Measurements from ENCODE around the gene ADCYAP1.

ADCYAP1 gene

DNA sequence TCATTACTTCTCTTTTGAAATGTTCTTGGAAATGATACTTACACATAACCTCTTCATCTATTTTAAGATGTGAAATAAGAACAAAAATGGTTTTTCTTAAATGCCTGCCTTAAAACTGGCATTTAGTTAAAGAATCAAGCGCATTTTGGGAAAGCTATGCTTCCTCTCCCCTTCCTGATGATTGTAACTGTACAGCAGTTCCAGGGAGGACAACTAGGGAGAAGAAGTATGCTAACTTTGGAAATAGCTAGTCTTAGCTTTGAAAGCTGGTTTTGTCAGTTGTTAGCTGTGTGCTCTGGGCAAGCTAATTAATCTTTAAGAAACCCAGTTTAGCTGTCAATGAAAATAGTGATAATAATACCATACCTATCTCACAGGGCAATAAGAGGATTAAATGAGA is 8.4 kb upstream of the ADCYAP1 start:
- TF ChIP-seq FOXP2 (optimal IDR thresholded peaks at IDR 0.05; ENCODE audit: borderline replicate concordance, extremely low read depth, extremely low read length, insufficient read depth) (no peak), TAF1 (IDR thresholded peaks at IDR 0.05; ENCODE audit: borderline replicate concordance, insufficient read depth, low read length) (no peak), SIN3A (IDR thresholded peaks at IDR 0.05; ENCODE audit: borderline replicate concordance, insufficient read depth, low read length) (no peak), POLR2AphosphoS5 (IDR thresholded peaks at IDR 0.05; ENCODE audit: low read depth, low read length) (no peak)
- TF ChIP-seq, protein P1, sequence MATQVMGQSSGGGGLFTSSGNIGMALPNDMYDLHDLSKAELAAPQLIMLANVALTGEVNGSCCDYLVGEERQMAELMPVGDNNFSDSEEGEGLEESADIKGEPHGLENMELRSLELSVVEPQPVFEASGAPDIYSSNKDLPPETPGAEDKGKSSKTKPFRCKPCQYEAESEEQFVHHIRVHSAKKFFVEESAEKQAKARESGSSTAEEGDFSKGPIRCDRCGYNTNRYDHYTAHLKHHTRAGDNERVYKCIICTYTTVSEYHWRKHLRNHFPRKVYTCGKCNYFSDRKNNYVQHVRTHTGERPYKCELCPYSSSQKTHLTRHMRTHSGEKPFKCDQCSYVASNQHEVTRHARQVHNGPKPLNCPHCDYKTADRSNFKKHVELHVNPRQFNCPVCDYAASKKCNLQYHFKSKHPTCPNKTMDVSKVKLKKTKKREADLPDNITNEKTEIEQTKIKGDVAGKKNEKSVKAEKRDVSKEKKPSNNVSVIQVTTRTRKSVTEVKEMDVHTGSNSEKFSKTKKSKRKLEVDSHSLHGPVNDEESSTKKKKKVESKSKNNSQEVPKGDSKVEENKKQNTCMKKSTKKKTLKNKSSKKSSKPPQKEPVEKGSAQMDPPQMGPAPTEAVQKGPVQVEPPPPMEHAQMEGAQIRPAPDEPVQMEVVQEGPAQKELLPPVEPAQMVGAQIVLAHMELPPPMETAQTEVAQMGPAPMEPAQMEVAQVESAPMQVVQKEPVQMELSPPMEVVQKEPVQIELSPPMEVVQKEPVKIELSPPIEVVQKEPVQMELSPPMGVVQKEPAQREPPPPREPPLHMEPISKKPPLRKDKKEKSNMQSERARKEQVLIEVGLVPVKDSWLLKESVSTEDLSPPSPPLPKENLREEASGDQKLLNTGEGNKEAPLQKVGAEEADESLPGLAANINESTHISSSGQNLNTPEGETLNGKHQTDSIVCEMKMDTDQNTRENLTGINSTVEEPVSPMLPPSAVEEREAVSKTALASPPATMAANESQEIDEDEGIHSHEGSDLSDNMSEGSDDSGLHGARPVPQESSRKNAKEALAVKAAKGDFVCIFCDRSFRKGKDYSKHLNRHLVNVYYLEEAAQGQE (IDR thresholded peaks at IDR 0.05; ENCODE audit: insufficient read depth in 1 of 2, low read depth in 2 of 2, low read length in 2 of 2), result no peak

DNA sequence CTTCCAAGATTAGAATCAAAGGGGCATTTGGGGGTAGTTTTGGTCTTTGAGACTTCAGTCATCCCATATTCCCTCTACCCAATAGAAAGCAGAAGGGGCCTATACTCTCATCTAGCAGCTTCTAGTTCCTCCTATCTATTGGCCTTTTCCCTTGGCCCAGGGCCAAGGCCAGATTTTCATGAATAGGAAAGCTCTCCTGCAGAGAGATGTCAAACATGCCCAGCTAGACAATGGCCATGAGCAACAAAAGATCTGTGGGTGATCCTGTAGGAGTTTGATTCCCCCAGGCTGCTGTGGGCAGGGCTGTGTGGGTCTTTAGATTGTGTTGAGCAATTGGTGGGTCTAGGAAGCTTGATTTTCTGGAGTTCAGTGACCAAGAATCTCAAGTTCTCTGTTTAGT is 2.9 kb upstream of the ADCYAP1 start:
- TF ChIP-seq POLR2AphosphoS5 (IDR thresholded peaks at IDR 0.05; ENCODE audit: low read depth, low read length), result no peak
- TF ChIP-seq, protein P1 (IDR thresholded peaks at IDR 0.05; ENCODE audit: insufficient read depth in 1 of 2, low read depth in 2 of 2, low read length in 2 of 2), result no peak
- TF ChIP-seq TAF1 (IDR thresholded peaks at IDR 0.05; ENCODE audit: borderline replicate concordance, insufficient read depth, low read length), result no peak
- TF ChIP-seq FOXP2 (optimal IDR thresholded peaks at IDR 0.05; ENCODE audit: borderline replicate concordance, extremely low read depth, extremely low read length, insufficient read depth), result no peak
- no peak for TF ChIP-seq SIN3A (IDR thresholded peaks at IDR 0.05; ENCODE audit: borderline replicate concordance, insufficient read depth, low read length)

DNA sequence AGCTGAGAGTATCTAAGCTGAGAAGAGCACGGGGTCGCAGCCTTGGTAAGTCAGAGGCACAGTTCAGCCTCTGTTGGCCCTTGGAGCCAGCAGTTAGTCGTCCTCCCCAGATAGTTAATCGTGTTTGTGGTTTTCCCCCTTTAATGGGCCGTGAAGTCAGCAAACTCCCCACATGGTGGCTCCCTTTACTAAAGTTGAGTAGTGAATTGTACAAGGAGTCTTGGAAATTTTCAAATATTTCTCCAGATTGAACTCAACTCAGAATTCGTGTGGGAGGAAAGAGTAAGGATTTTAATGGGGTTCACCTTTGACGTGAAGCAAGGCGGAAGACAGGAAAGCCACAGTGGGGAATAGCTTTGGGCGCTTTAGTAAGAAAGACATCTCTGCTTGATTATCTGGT is 2.4 kb upstream of the ADCYAP1 start:
- TF ChIP-seq, protein P1 (IDR thresholded peaks at IDR 0.05; ENCODE audit: insufficient read depth in 1 of 2, low read depth in 2 of 2, low read length in 2 of 2), result no peak
- TF ChIP-seq TAF1 (IDR thresholded peaks at IDR 0.05; ENCODE audit: borderline replicate concordance, insufficient read depth, low read length), result no peak
- no peak for TF ChIP-seq FOXP2 (optimal IDR thresholded peaks at IDR 0.05; ENCODE audit: borderline replicate concordance, extremely low read depth, extremely low read length, insufficient read depth)
- no peak for TF ChIP-seq POLR2AphosphoS5 (IDR thresholded peaks at IDR 0.05; ENCODE audit: low read depth, low read length)
- TF ChIP-seq SIN3A (IDR thresholded peaks at IDR 0.05; ENCODE audit: borderline replicate concordance, insufficient read depth, low read length), result no peak

DNA sequence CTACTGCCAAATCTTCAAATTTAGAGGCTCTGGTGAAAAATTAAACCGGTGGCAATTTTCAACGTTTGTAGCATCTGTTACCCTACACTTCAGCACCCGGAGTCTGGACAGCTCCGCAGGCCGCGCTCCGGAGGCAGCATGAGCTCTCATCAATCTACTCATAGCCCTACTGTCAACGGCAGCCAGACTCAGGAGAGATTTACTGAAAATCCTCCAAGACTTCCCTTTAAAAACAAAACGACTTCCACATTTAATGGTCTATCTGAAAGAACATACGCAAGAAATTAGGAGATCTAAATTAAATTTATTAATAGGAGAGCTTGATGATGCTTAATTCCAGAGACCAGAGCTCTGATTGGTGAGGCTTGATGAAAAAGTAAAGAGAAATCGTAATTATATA is 970 bp upstream of the ADCYAP1 start:
- TF ChIP-seq SIN3A (IDR thresholded peaks at IDR 0.05; ENCODE audit: borderline replicate concordance, insufficient read depth, low read length), result no peak; the same call in 1 of the 2 replicates
- TF ChIP-seq, protein P1 (IDR thresholded peaks at IDR 0.05; ENCODE audit: insufficient read depth in 1 of 2, low read depth in 2 of 2, low read length in 2 of 2), result peak; percentile 93 to 98
- TF ChIP-seq FOXP2 (optimal IDR thresholded peaks at IDR 0.05; ENCODE audit: borderline replicate concordance, extremely low read depth, extremely low read length, insufficient read depth), result no peak
- no peak for TF ChIP-seq TAF1 (IDR thresholded peaks at IDR 0.05; ENCODE audit: borderline replicate concordance, insufficient read depth, low read length)
- TF ChIP-seq POLR2AphosphoS5 (IDR thresholded peaks at IDR 0.05; ENCODE audit: low read depth, low read length), result no peak

All from PFSK-1 (cell line).